ENCODE results near the gene LUZP1. TPM values are rescaled to one million over a fixed set of nuclear protein-coding genes. Genes with fewer than 3 reads are reported as not detected.

LUZP1 gene
- total and polyA plus RNA-seq, 2 donors (not counting 3 experiments of a cell fraction or from before 2014, with no cell fraction given), result 26.3 to 82.4 TPM

DNA sequence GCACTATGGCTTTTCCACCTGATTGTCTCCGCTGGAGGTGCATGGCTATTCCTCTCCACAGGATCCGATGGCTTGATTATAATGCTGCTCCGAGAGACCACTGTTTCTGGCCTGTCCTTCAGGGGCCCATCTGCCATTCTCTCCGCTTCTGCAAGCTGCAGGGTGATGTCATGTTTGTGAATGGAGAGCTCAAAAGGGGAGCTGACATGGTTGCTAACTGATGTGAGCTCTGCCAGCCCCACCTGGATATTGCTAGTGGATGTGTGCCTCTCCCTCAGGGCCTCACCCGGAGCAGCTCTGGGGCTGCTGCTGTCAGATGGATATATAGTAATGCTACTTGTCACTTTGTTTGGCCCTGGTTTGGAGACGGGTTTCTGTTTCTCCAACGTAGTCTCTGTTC, 77.1 kb downstream of the LUZP1 start:
- no peak overlapping the region for H3K4me2 ChIP-seq (ENCODE audit: insufficient read depth, low read length)
- dilution Hi-C loops (cut with MboI; ENCODE audit: extremely low pct_ligation_motif_present, low sequenced_read_pairs), result loop anchor here (10.0 kb wide), 1 partner anchor 93 kb away; no protein-coding TSS in a partner anchor
- no peaks in the 10 kb centered on the region for H3K4me1 ChIP-seq (ENCODE audit: control insufficient read depth, extremely low read depth, insufficient read depth, low read length)
- peaks cover 55% of the 10 kb centered on the region for H3K79me2 ChIP-seq (ENCODE audit: control insufficient read depth, insufficient read depth, low read length)
- H3K4me3 ChIP-seq (replicated peaks in 1 of 3; ENCODE audit: insufficient read depth in 1 of 3, low read depth in 1 of 3, low read length in 3 of 3), result no peak overlapping the region
- no peaks in the 10 kb centered on the region for H3K9me3 ChIP-seq (replicated peaks; ENCODE audit: control insufficient read depth, insufficient read depth, low read length)
- peaks cover 28 to 50% of the 10 kb centered on the region in 2 experiments for H3K36me3 ChIP-seq (ENCODE audit: control insufficient read depth in 2 of 2, extremely low read depth in 1 of 2, insufficient read depth in 2 of 2, low read length in 2 of 2)
- H3K27me3 ChIP-seq (ENCODE audit: control insufficient read depth in 2 of 2, insufficient read depth in 2 of 2, low read length in 2 of 2), result no peaks in the 10 kb centered on the region
- POLR2A ChIA-PET, result no interaction called here
- TF ChIP-seq POLR2AphosphoS5 (IDR thresholded peaks at IDR 0.05; ENCODE audit: insufficient read depth, low read depth, low read length) (no peak), POLR2A (IDR thresholded peaks at IDR 0.05; ENCODE audit: low read depth, low read length) (no peak), JUN (IDR thresholded peaks at IDR 0.05; ENCODE audit: borderline replicate concordance, insufficient read depth, insufficient read length, low read depth) (no peak), EZH2 (IDR thresholded peaks at IDR 0.05; ENCODE audit: borderline replicate concordance, low read depth, low read length, severe bottlenecking) (no peak), FOS (IDR thresholded peaks at IDR 0.05; ENCODE audit: borderline replicate concordance, insufficient read depth, low read length) (no peak), MYC (IDR thresholded peaks at IDR 0.05; ENCODE audit: low read depth, low read length) (no peak), GATA2 (IDR thresholded peaks at IDR 0.05; ENCODE audit: insufficient read depth, insufficient read length, low read depth, low read length) (no peak)
- TF ChIP-seq, protein P1, sequence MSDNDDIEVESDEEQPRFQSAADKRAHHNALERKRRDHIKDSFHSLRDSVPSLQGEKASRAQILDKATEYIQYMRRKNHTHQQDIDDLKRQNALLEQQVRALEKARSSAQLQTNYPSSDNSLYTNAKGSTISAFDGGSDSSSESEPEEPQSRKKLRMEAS (IDR thresholded peaks at IDR 0.05; ENCODE audit: insufficient read depth, insufficient read length), result no peak
- TF ChIP-seq, protein P2, sequence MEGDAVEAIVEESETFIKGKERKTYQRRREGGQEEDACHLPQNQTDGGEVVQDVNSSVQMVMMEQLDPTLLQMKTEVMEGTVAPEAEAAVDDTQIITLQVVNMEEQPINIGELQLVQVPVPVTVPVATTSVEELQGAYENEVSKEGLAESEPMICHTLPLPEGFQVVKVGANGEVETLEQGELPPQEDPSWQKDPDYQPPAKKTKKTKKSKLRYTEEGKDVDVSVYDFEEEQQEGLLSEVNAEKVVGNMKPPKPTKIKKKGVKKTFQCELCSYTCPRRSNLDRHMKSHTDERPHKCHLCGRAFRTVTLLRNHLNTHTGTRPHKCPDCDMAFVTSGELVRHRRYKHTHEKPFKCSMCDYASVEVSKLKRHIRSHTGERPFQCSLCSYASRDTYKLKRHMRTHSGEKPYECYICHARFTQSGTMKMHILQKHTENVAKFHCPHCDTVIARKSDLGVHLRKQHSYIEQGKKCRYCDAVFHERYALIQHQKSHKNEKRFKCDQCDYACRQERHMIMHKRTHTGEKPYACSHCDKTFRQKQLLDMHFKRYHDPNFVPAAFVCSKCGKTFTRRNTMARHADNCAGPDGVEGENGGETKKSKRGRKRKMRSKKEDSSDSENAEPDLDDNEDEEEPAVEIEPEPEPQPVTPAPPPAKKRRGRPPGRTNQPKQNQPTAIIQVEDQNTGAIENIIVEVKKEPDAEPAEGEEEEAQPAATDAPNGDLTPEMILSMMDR (IDR thresholded peaks at IDR 0.05; ENCODE audit: extremely low read depth in 1 of 2, insufficient read depth in 1 of 2, low read depth in 1 of 2, low read length in 2 of 2), result no peak
- CTCF ChIA-PET, result interaction anchor here (17.3 kb wide), 1 partner anchor 93 kb away, joined by 671 read pairs; no protein-coding TSS in a partner anchor
- TSS peak; percentile 1 for BruUV-seq (replicated peaks)
- no peak overlapping the region for H2AFZ ChIP-seq (ENCODE audit: low read depth, low read length)
- FAIRE-seq, result no peak
- no peak overlapping the region for H3K27ac ChIP-seq (ENCODE audit: insufficient read depth, low read depth, low read length)
- H3K9me1 ChIP-seq (replicated peaks; ENCODE audit: control insufficient read depth, extremely low read depth, insufficient read depth, low read length), result no peaks in the 10 kb centered on the region
- H3K9ac ChIP-seq (replicated peaks; ENCODE audit: extremely low read depth, insufficient read depth, low read length), result no peak overlapping the region
- intact Hi-C loops (cut with micrococcal nuclease), result no loop called here
- H4K20me1 ChIP-seq (replicated peaks; ENCODE audit: control insufficient read depth, extremely low read depth, insufficient read depth, low read length), result peaks cover 2% of the 10 kb centered on the region
- DNase-seq (ENCODE audit: low read depth, low spot score), result no peak
